SK-N-SH treated with all-trans-retinoic acid at 6 μM for 48 hours (cell line): ENCODE measurements around the gene USF2.
"Not testable (repeated sequence)": the region's sequence is repeated elsewhere in the genome, so short reads cannot be mapped to it uniquely, and the experiment has no call there.

Experiments
- ATAC-seq: fragments of 200-7000 bp; cut with Tn5 transposase; 3 replicates; pipeline ENCODE4 v1.9.1; 2020; ENCODE audit warnings: mild to moderate bottlenecking, moderate library complexity
- ARNTL ChIP-seq: fragments of 450-650 bp; formaldehyde crosslinking; IDR thresholded peaks from 2 replicates; pipeline ENCODE4 v1.5.0; 2020; ENCODE audit warnings: low read depth, mild to moderate bottlenecking, moderate library complexity, borderline replicate concordance
- BACH2 ChIP-seq: fragments of 250-450 bp; sonication (Bioruptor Pico); IDR thresholded peaks from 2 replicates; pipeline ENCODE4 v1.9.0; 2021; ENCODE audit warnings: mild to moderate bottlenecking, borderline replicate concordance
- ISL1 ChIP-seq: fragments of 250-450 bp; sonication (Bioruptor Pico); IDR thresholded peaks from 2 replicates; pipeline ENCODE4 v2.1.2; 2022; ENCODE audit warnings: mild to moderate bottlenecking, moderate library complexity
- OSR1 ChIP-seq: fragments of 250-450 bp; sonication (Bioruptor Pico); IDR thresholded peaks from 2 replicates; pipeline ENCODE4 v1.8.0; 2022; ENCODE audit warnings: moderate library complexity, mild to moderate bottlenecking, inconsistent platforms
- RARB ChIP-seq: fragments of 250-450 bp; sonication (Bioruptor Pico); IDR thresholded peaks from 2 replicates; pipeline ENCODE4 v1.8.0; 2021; ENCODE audit warnings: mild to moderate bottlenecking, moderate library complexity
- SNAI2 ChIP-seq: fragments of 250-450 bp; sonication (Bioruptor Pico); IDR thresholded peaks from 2 replicates; pipeline ENCODE4 v1.5.0; 2020; ENCODE audit warnings: mild to moderate bottlenecking, moderate library complexity
- TCF4 ChIP-seq: fragments of 250-450 bp; sonication (Bioruptor Pico); IDR thresholded peaks from 2 replicates; pipeline ENCODE4 v1.8.0; 2021; ENCODE audit warnings: mild to moderate bottlenecking, moderate library complexity, borderline replicate concordance
- TOX ChIP-seq: fragments of 250-450 bp; sonication (Bioruptor Pico); IDR thresholded peaks from 2 replicates; pipeline ENCODE4 v1.8.0; 2021; ENCODE audit warnings: mild to moderate bottlenecking, moderate library complexity, borderline replicate concordance
- ZC3H10 ChIP-seq: fragments of 250-450 bp; sonication (Bioruptor Pico); IDR thresholded peaks from 2 replicates; pipeline ENCODE4 v1.5.1; 2021; ENCODE audit warnings: mild to moderate bottlenecking, moderate library complexity
- ZFP3 ChIP-seq: fragments of 250-450 bp; sonication (Bioruptor Pico); IDR thresholded peaks from 2 replicates; pipeline ENCODE4 v1.5.0; 2020; ENCODE audit warnings: mild to moderate bottlenecking, moderate library complexity
- ZFP30 ChIP-seq: fragments of 450-650 bp; formaldehyde crosslinking; IDR thresholded peaks from 2 replicates; pipeline ENCODE4 v1.5.0; 2022; ENCODE audit warnings: mild to moderate bottlenecking, moderate library complexity
- ZNF565 ChIP-seq: fragments of 450-650 bp; formaldehyde crosslinking; conservative IDR thresholded peaks from 2 replicates; pipeline ENCODE4 v1.5.0; 2020; ENCODE audit warnings: low read depth, mild to moderate bottlenecking, moderate library complexity
- ZNF70 ChIP-seq: fragments of 450-650 bp; formaldehyde crosslinking; IDR thresholded peaks from 2 replicates; pipeline ENCODE4 v1.5.0; 2020; ENCODE audit warnings: mild to moderate bottlenecking, moderate library complexity
- ZNF8 ChIP-seq: fragments of 450-650 bp; formaldehyde crosslinking; IDR thresholded peaks from 2 replicates; pipeline ENCODE4 v1.5.0; 2020; ENCODE audit warnings: mild to moderate bottlenecking, moderate library complexity
- TF ChIP-seq, protein P1 (sequence below): fragments of 250-450 bp; sonication (Bioruptor Pico); IDR thresholded peaks from 2 replicates; pipeline ENCODE4 v1.8.0; 2021; ENCODE audit warnings: low read depth, mild to moderate bottlenecking, moderate library complexity, borderline replicate concordance
- TF ChIP-seq, protein P2 (sequence below): fragments of 250-450 bp; sonication (Bioruptor Pico); IDR thresholded peaks from 2 replicates; pipeline ENCODE4 v1.5.0; 2020; ENCODE audit warnings: mild to moderate bottlenecking, moderate library complexity

The USF2 gene

DNA sequence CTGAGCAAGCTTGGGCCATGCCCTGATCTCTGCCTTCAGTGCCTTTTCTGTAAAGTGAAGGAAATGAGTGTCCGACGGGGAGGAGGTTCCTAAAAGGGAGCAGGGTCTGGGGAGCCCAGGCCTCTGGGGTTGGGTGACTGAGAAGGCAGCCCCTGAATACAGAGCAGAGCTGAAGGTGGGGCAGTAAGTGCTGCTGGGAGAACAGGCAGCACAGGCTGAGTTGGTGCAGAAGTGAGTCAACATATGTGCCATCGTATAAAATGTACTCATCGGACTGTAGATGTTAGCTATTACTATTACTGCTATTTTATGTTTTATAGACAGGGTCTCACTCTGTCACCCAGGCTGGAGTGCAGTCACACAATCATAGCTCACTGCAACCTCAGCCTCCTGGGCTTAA, 12.5 kb downstream of the USF2 start:
- no peak for TF ChIP-seq ZNF8 (CRISPR knock-in tag)
- peak; percentile 37 for ATAC-seq

DNA sequence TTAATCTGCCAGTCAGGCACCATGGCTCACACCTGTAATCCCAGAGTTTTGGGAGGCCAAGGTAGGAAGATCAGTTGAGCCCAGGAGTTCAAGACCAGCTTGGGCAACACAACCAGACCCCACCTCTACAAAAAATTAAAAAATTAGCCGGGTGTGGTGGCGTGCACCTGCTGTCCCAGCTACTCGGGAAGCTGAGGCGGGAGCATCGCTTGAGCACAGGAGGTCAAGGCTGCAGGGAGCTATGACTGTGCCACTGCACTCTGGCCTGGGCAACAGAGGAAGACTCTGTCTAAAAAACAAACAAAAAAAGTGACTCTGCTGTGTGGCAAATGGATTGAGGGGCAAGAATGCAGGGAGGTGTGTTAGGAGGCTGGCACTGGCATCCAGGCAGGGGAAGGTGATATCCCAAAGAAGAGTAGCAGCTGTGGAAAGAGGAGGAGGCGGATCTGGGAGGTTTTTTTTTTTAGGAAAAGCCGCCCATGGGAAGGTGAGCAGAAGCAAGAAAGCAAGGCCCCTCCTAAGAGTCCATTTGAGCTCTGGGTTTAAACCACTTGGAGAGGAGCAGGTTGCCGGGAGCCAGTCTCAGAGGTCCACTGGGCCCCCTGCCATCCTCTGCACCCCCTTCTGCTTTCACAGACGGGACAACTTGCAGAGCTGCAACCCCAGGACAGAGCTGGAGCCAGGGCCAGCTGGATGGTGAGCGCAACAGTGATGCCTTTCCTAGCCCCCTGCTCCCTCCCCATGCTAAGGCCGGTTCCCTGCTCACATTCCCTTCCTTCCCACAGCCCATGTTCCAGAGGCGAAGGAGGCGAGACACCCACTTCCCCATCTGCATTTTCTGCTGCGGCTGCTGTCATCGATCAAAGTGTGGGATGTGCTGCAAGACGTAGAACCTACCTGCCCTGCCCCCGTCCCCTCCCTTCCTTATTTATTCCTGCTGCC, 15.7 kb downstream of the USF2 start:
- TF ChIP-seq, protein P1, sequence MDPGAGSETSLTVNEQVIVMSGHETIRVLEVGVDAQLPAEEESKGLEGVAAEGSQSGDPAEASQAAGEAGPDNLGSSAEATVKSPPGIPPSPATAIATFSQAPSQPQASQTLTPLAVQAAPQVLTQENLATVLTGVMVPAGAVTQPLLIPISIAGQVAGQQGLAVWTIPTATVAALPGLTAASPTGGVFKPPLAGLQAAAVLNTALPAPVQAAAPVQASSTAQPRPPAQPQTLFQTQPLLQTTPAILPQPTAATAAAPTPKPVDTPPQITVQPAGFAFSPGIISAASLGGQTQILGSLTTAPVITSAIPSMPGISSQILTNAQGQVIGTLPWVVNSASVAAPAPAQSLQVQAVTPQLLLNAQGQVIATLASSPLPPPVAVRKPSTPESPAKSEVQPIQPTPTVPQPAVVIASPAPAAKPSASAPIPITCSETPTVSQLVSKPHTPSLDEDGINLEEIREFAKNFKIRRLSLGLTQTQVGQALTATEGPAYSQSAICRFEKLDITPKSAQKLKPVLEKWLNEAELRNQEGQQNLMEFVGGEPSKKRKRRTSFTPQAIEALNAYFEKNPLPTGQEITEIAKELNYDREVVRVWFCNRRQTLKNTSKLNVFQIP (CRISPR knock-in tag), result no peak
- no peak for TF ChIP-seq ZC3H10 (CRISPR knock-in tag)
- no peak for TF ChIP-seq TOX (CRISPR knock-in tag)
- TF ChIP-seq OSR1 (CRISPR knock-in tag), result no peak
- no peak for TF ChIP-seq TCF4 (CRISPR knock-in tag)
- TF ChIP-seq ZNF8 (CRISPR knock-in tag), result no peak
- TF ChIP-seq ZFP30 (CRISPR knock-in tag), result no peak
- TF ChIP-seq SNAI2 (CRISPR knock-in tag), result no peak
- no peak for TF ChIP-seq ISL1 (CRISPR knock-in tag)
- TF ChIP-seq, protein P2, sequence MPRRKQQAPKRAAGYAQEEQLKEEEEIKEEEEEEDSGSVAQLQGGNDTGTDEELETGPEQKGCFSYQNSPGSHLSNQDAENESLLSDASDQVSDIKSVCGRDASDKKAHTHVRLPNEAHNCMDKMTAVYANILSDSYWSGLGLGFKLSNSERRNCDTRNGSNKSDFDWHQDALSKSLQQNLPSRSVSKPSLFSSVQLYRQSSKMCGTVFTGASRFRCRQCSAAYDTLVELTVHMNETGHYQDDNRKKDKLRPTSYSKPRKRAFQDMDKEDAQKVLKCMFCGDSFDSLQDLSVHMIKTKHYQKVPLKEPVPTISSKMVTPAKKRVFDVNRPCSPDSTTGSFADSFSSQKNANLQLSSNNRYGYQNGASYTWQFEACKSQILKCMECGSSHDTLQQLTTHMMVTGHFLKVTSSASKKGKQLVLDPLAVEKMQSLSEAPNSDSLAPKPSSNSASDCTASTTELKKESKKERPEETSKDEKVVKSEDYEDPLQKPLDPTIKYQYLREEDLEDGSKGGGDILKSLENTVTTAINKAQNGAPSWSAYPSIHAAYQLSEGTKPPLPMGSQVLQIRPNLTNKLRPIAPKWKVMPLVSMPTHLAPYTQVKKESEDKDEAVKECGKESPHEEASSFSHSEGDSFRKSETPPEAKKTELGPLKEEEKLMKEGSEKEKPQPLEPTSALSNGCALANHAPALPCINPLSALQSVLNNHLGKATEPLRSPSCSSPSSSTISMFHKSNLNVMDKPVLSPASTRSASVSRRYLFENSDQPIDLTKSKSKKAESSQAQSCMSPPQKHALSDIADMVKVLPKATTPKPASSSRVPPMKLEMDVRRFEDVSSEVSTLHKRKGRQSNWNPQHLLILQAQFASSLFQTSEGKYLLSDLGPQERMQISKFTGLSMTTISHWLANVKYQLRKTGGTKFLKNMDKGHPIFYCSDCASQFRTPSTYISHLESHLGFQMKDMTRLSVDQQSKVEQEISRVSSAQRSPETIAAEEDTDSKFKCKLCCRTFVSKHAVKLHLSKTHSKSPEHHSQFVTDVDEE, result no peak
- TF ChIP-seq ZFP3 (CRISPR knock-in tag), result no peak
- ATAC-seq, result no peak

DNA sequence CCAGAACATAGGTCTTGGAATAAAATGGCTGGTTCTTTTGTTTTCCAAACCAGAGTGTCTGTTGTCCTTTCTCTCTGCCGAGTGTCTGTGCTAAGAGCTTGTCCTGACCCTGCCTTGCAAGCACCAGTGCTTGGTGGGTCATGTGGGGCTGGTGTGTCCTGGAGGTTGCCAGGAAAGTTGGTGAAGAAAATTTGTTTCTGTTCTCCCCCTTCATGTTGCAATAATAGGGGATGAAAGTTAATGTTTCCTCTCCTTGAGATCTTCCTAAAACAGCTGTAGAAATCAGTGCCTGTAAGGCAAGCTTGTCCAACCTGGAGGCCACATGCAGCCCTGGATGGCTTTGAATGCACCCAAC, 16.3 kb downstream of the USF2 start:
- TF ChIP-seq ISL1 (CRISPR knock-in tag) (no peak), ZNF70 (no peak), TOX (CRISPR knock-in tag) (no peak), OSR1 (CRISPR knock-in tag) (no peak), BACH2 (no peak), ZC3H10 (CRISPR knock-in tag) (no peak), ARNTL (CRISPR knock-in tag) (no peak), ZFP30 (CRISPR knock-in tag) (no peak), ZNF8 (CRISPR knock-in tag) (no peak), ZFP3 (CRISPR knock-in tag) (no peak), RARB (no peak), ZNF565 (CRISPR knock-in tag) (no peak)
- TF ChIP-seq, protein P1 (CRISPR knock-in tag), result no peak
- TF ChIP-seq, protein P2, result no peak

DNA sequence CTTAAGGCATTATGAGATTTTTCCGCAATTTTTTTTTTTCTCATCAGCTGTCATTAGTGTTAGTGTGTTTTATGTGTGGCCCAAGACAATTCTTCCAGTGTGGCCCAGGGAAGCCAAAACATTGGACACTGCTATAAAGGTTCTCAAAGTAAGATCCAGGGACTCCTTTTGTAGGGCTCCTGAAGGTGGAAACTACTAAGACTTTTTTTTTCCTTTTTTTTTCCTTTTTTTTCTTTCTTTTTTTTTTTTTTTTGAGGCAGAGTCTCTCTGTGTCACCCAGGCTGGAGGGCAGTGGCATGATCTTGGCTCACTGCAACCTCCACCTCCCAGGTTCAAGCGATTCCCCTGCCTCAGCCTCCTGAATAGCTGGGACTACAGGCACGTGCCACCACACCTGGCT, 16.7 kb downstream of the USF2 start:
- ATAC-seq, result not testable (repeated sequence)

More for the DNA sequence above, 16.3 kb downstream of the USF2 start:
- no peak for ATAC-seq

DNA sequence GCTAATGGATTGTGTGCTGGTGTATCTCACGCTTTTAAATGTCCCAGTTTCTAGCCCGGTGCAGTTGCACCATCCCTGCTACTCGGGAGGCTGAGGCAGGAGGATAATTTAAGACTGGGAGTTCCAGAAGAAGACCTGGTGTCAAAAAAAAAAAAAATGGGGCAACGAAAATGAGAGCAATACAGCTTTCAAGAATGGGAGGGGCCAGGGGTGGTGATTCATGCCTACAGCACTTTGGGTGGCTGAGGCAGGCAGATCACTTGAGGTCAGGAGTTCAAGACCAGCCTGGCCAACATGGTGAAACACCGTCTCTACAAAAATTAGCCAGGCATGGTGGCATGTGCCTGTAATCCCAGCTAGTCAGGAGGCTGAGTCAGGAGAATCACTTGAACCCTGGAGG, 17.3 kb downstream of the USF2 start:
- not testable (repeated sequence) for ATAC-seq
